K562 (cell line): ENCODE measurements around the gene ATXN3. TPM values are rescaled to one million over a fixed set of nuclear protein-coding genes. Genes with fewer than 3 reads are reported as not detected.

Experiments
- ATF7 ChIP-seq: fragments of 450-650 bp; IDR thresholded peaks from 2 replicates; pipeline ENCODE4 v1.7.1; 2014; ENCODE audit warnings: mild to moderate bottlenecking, moderate library complexity
- CBFA2T2 ChIP-seq: fragments of 450-650 bp; conservative IDR thresholded peaks from 2 replicates; pipeline ENCODE4 v1.6.1; 2017; ENCODE audit warnings: mild to moderate bottlenecking
- CEBPZ ChIP-seq: fragments of 150-350 bp; IDR thresholded peaks from 2 replicates; pipeline ENCODE4 v1.6.1; 2014; ENCODE audit warnings: low read depth, mild to moderate bottlenecking, low read length, borderline replicate concordance
- GTF2E2 ChIP-seq: fragments of 200-800 bp; sonication (Bioruptor generic); IDR thresholded peaks from 2 replicates; pipeline ENCODE4 v1.6.1; 2016; ENCODE audit warnings: missing genetic modification characterization, missing compliant biosample characterization
- HSF4 ChIP-seq: fragments of 250-450 bp; sonication (Bioruptor Pico); IDR thresholded peaks from 2 replicates; pipeline ENCODE4 v2.1.2; 2022; ENCODE audit warnings: mild to moderate bottlenecking, moderate library complexity, borderline replicate concordance
- MNT ChIP-seq, 2 experiments: fragments of 450-650 bp; conservative IDR thresholded peaks; 2 replicates each; pipeline ENCODE4 v1.6.1; 2017; ENCODE audit warnings: mild to moderate bottlenecking in 2 of 2, moderate library complexity in 2 of 2
- NCOA2 ChIP-seq, 2 experiments: fragments of 450-650 bp; IDR thresholded peaks; 2 replicates each; pipeline ENCODE4 v1.6.1; 2018; ENCODE audit warnings: mild to moderate bottlenecking in 2 of 2, moderate library complexity in 1 of 2; ENCODE audit not compliant: partially characterized antibody in 2 of 2
- NFRKB ChIP-seq: fragments of 450-650 bp; IDR thresholded peaks from 2 replicates; pipeline ENCODE4 v1.6.1; 2016; ENCODE audit warnings: low read depth
- NR0B1 ChIP-seq: fragments of 450-650 bp; IDR thresholded peaks from one replicate; pipeline ENCODE4 v1.6.1; 2018; ENCODE audit warnings: mild to moderate bottlenecking, moderate library complexity; ENCODE audit not compliant: partially characterized antibody
- PHB2 ChIP-seq: fragments of 450-650 bp; IDR thresholded peaks from 2 replicates; pipeline ENCODE4 v1.6.1; 2017; ENCODE audit warnings: low read depth
- PKNOX1 ChIP-seq: fragments of 450-650 bp; IDR thresholded peaks from 2 replicates; pipeline ENCODE4 v1.6.1; 2016
- PRMT5 ChIP-seq: sonication (generic); formaldehyde crosslinking; IDR thresholded peaks from 2 replicates; pipeline ENCODE4 v1.5.0; 2020; ENCODE audit warnings: missing genetic modification reagents
- RBM14 ChIP-seq: fragments of 200-400 bp; formaldehyde crosslinking; IDR thresholded peaks from 2 replicates; pipeline ENCODE4 v1.6.1; 2018; ENCODE audit warnings: low read depth, mild to moderate bottlenecking, low read length, moderate library complexity, borderline replicate concordance; ENCODE audit not compliant: insufficient read depth
- STAG1 ChIP-seq: sonication (generic); formaldehyde crosslinking; IDR thresholded peaks from 2 replicates; pipeline ENCODE4 v1.5.0; 2020; ENCODE audit warnings: missing genetic modification reagents, borderline replicate concordance
- TEAD1 ChIP-seq, 2 experiments: fragments of 450-650 bp in 1 of 2; sonication (generic) in 1 of 2; formaldehyde crosslinking; IDR thresholded peaks; 2 replicates each; pipeline versions ENCODE4 v1.4.0 to v1.8.0; 2020 to 2022; ENCODE audit warnings: mild to moderate bottlenecking in 2 of 2, missing genetic modification reagents in 1 of 2
- WHSC1 ChIP-seq: IDR thresholded peaks from one replicate; pipeline ENCODE4 v1.6.1; 2012; ENCODE audit warnings: low read length, control low read depth, inconsistent platforms
- XRCC4 ChIP-seq: IDR thresholded peaks from one replicate; pipeline ENCODE4 v1.6.1; 2011; ENCODE audit not compliant: insufficient read depth, insufficient read length; ENCODE audit errors: extremely low read depth
- ZC3H4 ChIP-seq: sonication (generic); formaldehyde crosslinking; IDR thresholded peaks from 2 replicates; pipeline ENCODE4 v1.9.0; 2021; ENCODE audit warnings: missing genetic modification reagents, borderline replicate concordance
- ZNF146 ChIP-seq: IDR thresholded peaks from one replicate; pipeline ENCODE4 v1.6.1; 2018; ENCODE audit warnings: missing compliant biosample characterization; ENCODE audit not compliant: unreplicated experiment
- ZNF184 ChIP-seq: sonication (generic); formaldehyde crosslinking; IDR thresholded peaks from 2 replicates; pipeline ENCODE4 v1.5.0; 2020; ENCODE audit warnings: missing genetic modification reagents
- ZNF232 ChIP-seq: sonication (generic); formaldehyde crosslinking; IDR thresholded peaks from 2 replicates; pipeline ENCODE4 v1.8.0; 2022; ENCODE audit warnings: mild to moderate bottlenecking, missing genetic modification reagents
- ZNF408 ChIP-seq: fragments of 250-450 bp; sonication (Bioruptor Pico); IDR thresholded peaks from 2 replicates; pipeline ENCODE4 v1.4.0; 2020; ENCODE audit warnings: low read depth, mild to moderate bottlenecking, moderate library complexity
- polyA plus RNA-seq, 8 experiments: library from polyadenylated mRNA; depleted of rRNA in 4 of 8; stranded (reverse) in 5 of 8; unstranded in 3 of 8; fragments of >200 nt; fragmentation: Nextera tagmentation in 2 of 8; fragmentation: Illumina TruSeq in 1 of 8; extraction: Ambion mirVana in 2 of 8; extraction: Trizol in 1 of 8; gene quantifications; 2 replicates each; pipeline versions ENCODE4 v1.2.1 to v1.2.3, GENCODE V29; 2011 to 2014; ENCODE audit warnings: inconsistent platforms in 1 of 8, missing spikeins in 1 of 8
- total RNA-seq, 7 experiments: library from RNA; depleted of rRNA in 6 of 7; stranded (reverse); fragments of >200 nt in 6 of 7; fragmentation: Illumina TruSeq in 2 of 7; extraction: Trizol in 2 of 7; gene quantifications; 2 replicates each; pipeline versions ENCODE4 v1.2.1 to v1.2.3, GENCODE V29; 2011 to 2021; ENCODE audit warnings: low replicate concordance in 1 of 7

ATXN3 gene
- total and polyA plus RNA-seq, 9 of the 15 experiments (the other 6 are each of a cell fraction or from before 2014, with no cell fraction given): 11.3 to 25.0 (median 14.6) TPM

- TF ChIP-seq PHB2: no peak
- TF ChIP-seq ZNF184 (CRISPR knock-in tag): no peak
- TF ChIP-seq ZNF232: no peak
- no peak for TF ChIP-seq CBFA2T2
- no peak for TF ChIP-seq XRCC4
- TF ChIP-seq NR0B1: no peak
- peak; percentile 53 to 66 for TF ChIP-seq MNT (conservative IDR thresholded peaks at IDR 0.05)
- TF ChIP-seq TEAD1 (CRISPR knock-in tag; IDR thresholded peaks at IDR 0.05): 0 out of 4 replicates have a peak, but pooled peaks of 1 of the 2 experiments have one; percentile 25
- peak; percentile 98 for TF ChIP-seq NFRKB
- no peak for TF ChIP-seq CEBPZ
- no peak for TF ChIP-seq ZNF408 (CRISPR knock-in tag)
- no peak for TF ChIP-seq RBM14
- no peak for TF ChIP-seq PRMT5
- TF ChIP-seq ZC3H4 (CRISPR knock-in tag): no peak
- no peak for TF ChIP-seq ZNF146 (CRISPR knock-in tag)
- TF ChIP-seq STAG1: no peak
- no peak for TF ChIP-seq HSF4
- no peak for TF ChIP-seq NCOA2 (IDR thresholded peaks at IDR 0.05; ENCODE audit: partially characterized antibody in 2 of 2)
- peak; percentile 41; the same call in 1 of the 2 replicates for TF ChIP-seq PKNOX1
- TF ChIP-seq GTF2E2: peak; percentile 73; the same call in 1 of the 2 replicates
- peak; percentile 100 for TF ChIP-seq ATF7
- TF ChIP-seq WHSC1: no peak
Measured at GRCh38 chr14:92121670-92122350, 15.4 kb upstream of the ATXN3 start, which contains the start of the genes CPSF2 and NDUFB1 (continued).
